Spleen (tissue), 7 donors: ENCODE data around the gene ADRB2.

Source experiments
- CTCF ChIP-seq, 11 experiments: fragments of 200-600 bp in 7 of 11; fragments of 450-650 bp in 4 of 11; sonication (generic) in 4 of 11; IDR thresholded peaks in 8 of 11; conservative IDR thresholded peaks in 3 of 11; 1 replicate in 7 of 11; 2 replicates in 4 of 11; pipeline versions ENCODE4 v1.4.0 to v1.8.0; 2016 to 2021; ENCODE audit warnings: antibody characterized with exemption in 11 of 11, inconsistent platforms in 4 of 11, mild to moderate bottlenecking in 1 of 11
- POLR2A ChIP-seq, 3 donors: fragments of 450-650 bp; IDR thresholded peaks; one replicate each; pipeline ENCODE4 v1.5.1; 2017; ENCODE audit warnings: antibody characterized with exemption in 3 of 3, mild to moderate bottlenecking in 1 of 3
- donor health status: DM: no; HTN: no; CAD: no; lungs with moderate emphysema.
- donor health status: DM: no; HTN: no; CAD: no.
- donor health status: DM: no; HTN: no; CAD: no.

- no peak for TF ChIP-seq CTCF (IDR thresholded peaks at IDR 0.05 in 8 of 11, conservative IDR thresholded peaks at IDR 0.05 in 3 of 11)
- no peak for TF ChIP-seq POLR2A (IDR thresholded peaks at IDR 0.05)
These were observed 24.4 kb downstream of the ADRB2 start for GRCh38 chr5:148850836-148851235.
